Measurements from ENCODE around the gene NR6A1.

The NR6A1 gene

GRCh38 chr9:124657516-124657915 is 113.6 kb downstream of the NR6A1 start:
- DNase-seq (ENCODE audit: low spot score) = no peak

- DNase-seq (ENCODE audit: low spot score) = no peak
These were observed 116.7 kb downstream of the NR6A1 start for GRCh38 chr9:124654431-124654830.

- DNase-seq (ENCODE audit: low spot score) = no peak
These were observed 118.3 kb downstream of the NR6A1 start for GRCh38 chr9:124652615-124653393.

GRCh38 chr9:124652203-124652602 is 118.9 kb downstream of the NR6A1 start:
- no peak for DNase-seq (ENCODE audit: low spot score)

GRCh38 chr9:124645274-124645673 is 125.8 kb downstream of the NR6A1 start:
- DNase-seq (ENCODE audit: low spot score) = no peak

GRCh38 chr9:124639637-124640036 is 131.5 kb downstream of the NR6A1 start:
- DNase-seq (ENCODE audit: low spot score) = no peak

- DNase-seq (ENCODE audit: low spot score) = no peak
These were observed 135.8 kb downstream of the NR6A1 start for GRCh38 chr9:124635285-124635684.

GRCh38 chr9:124632077-124632621 is 139.0 kb downstream of the NR6A1 start:
- no peak for DNase-seq (ENCODE audit: low spot score)

GRCh38 chr9:124631326-124631725 is 139.8 kb downstream of the NR6A1 start:
- DNase-seq (ENCODE audit: low spot score) = no peak

- DNase-seq (ENCODE audit: low spot score) = no peak
These were observed 141.5 kb downstream of the NR6A1 start for GRCh38 chr9:124629600-124629999.

GRCh38 chr9:124628741-124629140 is 142.4 kb downstream of the NR6A1 start:
- DNase-seq (ENCODE audit: low spot score) = no peak

GRCh38 chr9:124626276-124626675 is 144.8 kb downstream of the NR6A1 start:
- DNase-seq (ENCODE audit: low spot score) = no peak

- DNase-seq (ENCODE audit: low spot score) = no peak
These were observed 146.0 kb downstream of the NR6A1 start for GRCh38 chr9:124625087-124625486.

GRCh38 chr9:124624735-124624992 is 146.4 kb downstream of the NR6A1 start:
- DNase-seq (ENCODE audit: low spot score) = no peak

- DNase-seq (ENCODE audit: low spot score) = no peak
These were observed 147.0 kb downstream of the NR6A1 start for GRCh38 chr9:124623966-124624734.

- no peak for DNase-seq (ENCODE audit: low spot score)
These were observed 148.2 kb downstream of the NR6A1 start for GRCh38 chr9:124622882-124623281.

GRCh38 chr9:124621371-124622328 is 149.5 kb downstream of the NR6A1 start:
- no peak for DNase-seq (ENCODE audit: low spot score)

GRCh38 chr9:124618476-124618875 is 152.6 kb downstream of the NR6A1 start:
- DNase-seq (ENCODE audit: low spot score) = peak; percentile 33

- DNase-seq (ENCODE audit: low spot score) = peak; percentile 62
These were observed 153.5 kb downstream of the NR6A1 start for GRCh38 chr9:124617477-124618141.

GRCh38 chr9:124616961-124617360 is 154.2 kb downstream of the NR6A1 start:
- no peak for DNase-seq (ENCODE audit: low spot score)

- peak; percentile 79 for DNase-seq (ENCODE audit: low spot score)
These were observed 155.3 kb downstream of the NR6A1 start for GRCh38 chr9:124615840-124616239.

Measured in LoVo (cell line).